HG03175 (cell line): ENCODE measurements around the gene UBE2E1.
"Not testable (repeated sequence)": the region's sequence is repeated elsewhere in the genome, so short reads cannot be mapped to it uniquely, and the experiment has no call there.

Experiments
- ATAC-seq: cut with Tn5 transposase; IDR thresholded peaks from one replicate; pipeline ENCODE4 v1.9.1; 2021; ENCODE audit warnings: mild to moderate bottlenecking, moderate library complexity; ENCODE audit not compliant: unreplicated experiment

The UBE2E1 gene

DNA sequence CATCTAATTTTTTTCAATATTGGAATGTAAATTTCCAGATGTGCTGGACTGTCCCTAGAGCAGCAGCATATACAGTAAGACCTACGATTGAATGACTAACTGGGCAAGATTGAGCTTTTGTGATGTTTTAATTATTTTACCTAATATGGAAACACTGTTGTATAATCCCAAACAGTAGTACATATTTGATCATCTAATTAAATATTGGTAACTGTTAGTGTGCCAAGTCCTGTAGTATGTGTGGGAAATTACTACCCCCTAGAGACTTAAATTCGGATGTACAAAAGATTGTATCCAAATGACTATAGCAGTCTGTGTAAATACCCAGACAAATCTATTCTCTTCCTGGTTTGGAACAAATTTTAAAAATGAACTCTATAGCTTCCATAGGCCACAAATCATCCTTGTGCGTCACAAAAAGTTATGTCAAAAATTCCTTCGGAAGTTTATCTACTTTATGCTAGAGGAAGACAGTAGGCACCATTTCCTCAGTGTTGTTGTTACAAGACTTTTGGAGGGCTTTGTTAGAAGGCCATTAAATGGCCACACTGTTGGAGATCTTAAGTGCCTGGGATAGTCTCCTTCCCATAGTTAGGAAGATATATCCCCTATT is 69.5 kb downstream of the UBE2E1 start:
- ATAC-seq, result no peak

DNA sequence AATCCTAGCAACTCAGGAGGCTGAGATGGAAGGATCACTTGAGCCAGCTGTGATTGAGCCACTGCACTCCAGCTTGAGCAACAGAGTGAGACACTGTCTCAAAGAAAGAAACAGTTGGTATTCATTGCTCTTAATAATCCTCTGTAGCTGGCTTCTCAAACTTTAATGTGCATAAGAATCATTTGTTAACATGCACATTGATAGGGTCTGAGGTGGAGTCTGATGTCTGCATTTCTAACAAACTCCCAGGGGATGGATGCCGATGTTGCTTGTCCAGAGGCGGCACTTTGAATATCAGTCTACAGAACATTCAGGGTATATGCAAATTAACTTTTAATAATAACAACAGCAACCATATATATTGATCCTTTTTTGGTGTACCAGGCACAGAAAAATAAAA is 71.2 kb downstream of the UBE2E1 start:
- ATAC-seq, result no peak

DNA sequence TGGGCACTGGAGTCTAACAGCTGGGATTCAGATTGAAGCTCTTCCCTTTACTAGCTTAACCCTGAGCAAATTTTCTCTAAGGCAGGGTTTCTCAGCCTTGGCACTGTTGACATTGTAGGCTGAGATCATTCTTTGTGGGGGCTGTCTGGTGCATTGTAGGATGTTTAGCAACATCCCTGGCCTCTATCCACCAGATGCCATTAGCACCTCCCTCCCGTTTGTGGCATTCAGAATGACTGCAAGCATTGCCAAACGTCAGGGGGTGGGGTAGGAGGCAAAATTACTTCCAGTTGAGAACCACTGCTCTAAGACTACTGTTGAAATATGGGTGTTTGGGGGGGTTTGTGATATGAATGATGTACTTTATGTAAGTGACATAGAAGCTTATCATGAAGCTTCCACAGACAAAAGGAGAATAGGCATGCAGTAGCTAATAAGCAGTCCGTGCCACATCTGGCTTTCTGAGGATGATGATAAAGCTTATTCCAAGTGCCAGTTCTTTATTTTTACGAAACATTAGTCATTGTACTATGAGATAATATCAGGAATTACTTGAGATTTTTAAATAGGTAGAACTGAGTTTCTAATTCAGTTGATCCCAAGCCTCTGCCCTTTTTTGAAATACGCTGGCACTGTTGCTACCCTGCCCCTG is 71.7 kb downstream of the UBE2E1 start:
- no peak for ATAC-seq

DNA sequence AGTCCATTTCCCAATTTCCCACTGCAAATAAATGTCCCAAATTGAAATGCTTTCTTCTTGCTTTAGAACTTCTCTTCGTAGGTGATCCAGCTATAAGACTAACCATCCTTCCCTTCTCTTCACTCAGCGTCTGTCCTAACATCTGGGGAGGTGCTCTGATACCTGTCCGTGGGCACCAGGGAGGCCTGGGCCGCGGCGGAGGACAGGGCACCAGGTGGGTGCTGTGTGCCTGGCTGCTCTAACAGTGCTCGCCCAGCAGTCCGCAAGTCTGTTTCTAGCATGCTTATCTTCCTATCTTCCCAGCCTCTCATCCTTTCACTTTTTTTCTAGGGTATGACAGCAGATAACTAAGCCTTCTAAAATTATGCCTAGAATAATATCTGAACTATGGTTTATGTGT is 73.7 kb downstream of the UBE2E1 start:
- no peak for ATAC-seq

DNA sequence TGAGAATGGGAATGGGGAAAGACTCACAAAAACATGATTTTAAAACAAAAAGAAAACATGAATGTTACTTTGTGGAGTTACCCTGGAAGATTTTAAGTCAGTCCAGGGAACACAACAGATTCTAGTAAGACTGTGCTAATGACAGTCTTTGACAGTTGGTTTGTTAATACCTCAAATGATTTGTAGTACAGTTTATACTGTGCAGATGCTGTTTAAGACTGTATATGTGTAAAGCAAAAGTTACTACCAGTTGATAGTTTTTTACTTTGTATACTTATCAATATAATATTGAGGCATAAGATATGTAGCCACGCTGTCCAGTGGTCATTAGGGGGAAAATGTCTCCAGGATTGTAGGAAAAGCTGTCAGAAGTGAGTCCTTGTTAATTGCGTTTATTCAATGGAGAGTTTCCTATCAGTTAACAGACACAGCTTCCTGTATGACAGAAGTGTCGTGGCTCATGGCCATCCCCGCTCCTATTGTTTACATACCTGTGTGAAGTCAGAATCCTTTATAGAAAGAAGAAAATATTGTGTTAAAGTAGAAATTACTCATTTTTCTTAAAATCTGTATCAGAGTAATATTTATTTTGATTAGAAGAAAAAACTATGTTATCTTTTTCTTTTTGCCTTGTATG is 75.1 kb downstream of the UBE2E1 start:
- no peak for ATAC-seq

DNA sequence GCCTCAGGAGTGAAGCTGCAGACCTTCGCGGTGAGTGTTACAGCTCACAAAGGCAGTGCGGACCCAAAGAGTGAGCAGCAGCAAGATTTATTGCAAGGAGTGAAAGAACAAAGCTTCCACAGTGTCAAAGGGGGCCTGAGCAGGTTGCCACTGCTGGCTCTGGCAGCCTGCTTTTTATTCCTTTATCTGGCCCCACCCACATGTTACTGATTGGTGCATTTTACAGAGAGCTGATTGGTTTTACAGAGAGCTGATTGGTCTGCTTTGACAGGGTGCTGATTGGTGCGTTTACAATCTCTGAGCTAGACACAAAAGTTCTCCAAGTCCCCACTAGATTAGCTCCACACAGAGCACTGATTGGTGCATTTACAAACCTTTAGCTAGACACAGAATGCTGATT is 76.2 kb downstream of the UBE2E1 start:
- ATAC-seq, result not testable (repeated sequence)

DNA sequence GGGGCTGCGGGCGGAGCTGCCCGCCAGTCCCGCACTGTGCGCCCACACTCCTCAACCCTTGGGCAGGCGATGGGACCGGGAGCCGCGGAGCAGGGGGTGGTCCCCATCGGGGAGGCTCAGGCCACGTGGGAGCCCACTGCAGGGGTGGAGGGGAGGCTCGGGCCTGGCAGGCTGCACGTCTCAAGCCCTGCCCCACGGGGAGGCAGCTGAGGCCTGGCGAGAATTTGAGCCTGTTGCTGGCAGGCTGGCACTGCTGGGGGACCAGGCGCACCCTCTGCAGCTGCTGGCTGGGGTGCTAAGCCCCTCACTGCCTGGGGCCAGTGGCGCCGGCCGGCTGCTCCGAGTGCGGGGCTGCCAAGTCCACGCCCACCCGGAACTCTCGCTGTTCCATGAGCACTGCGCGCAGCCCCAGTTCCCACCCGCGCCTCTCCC is 76.7 kb downstream of the UBE2E1 start:
- ATAC-seq, result no peak

DNA sequence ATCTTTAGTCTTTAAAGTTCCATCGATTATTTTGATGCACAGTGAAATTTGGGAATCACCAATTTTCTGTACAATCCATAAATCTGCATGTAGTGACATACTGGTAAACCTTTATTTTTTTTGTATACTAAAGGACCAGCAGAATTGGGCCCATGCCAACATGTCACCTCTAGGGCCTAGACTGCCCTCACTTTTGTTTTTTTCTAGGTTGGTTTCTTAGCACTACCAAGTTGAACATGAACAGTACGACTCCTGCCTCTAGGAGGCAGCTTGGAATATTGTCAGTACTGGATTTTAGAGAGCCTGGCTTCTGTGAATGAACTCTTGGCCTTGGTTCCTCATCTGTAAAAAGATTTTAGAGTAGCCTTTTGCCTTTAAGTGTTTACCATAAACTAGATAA is 78.7 kb downstream of the UBE2E1 start:
- ATAC-seq, result no peak

DNA sequence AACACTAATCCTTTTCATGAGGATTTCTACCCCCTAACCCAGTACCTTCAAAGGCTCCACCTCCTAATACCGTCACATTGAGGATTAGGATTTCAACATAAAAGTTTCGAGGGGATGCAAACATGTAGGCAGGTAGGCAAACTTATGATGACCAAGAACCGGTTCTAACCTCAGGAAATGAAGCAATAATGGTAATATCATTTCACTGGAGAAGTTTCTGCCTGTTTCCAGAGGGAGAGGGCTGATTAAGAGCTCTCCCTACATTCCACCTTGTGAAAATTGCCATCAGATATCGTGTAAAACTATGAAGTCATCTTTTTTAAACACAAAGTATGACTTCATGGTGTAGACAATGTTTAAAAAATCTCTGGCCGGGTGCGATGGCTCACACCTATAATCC is 79.5 kb downstream of the UBE2E1 start:
- no peak for ATAC-seq

DNA sequence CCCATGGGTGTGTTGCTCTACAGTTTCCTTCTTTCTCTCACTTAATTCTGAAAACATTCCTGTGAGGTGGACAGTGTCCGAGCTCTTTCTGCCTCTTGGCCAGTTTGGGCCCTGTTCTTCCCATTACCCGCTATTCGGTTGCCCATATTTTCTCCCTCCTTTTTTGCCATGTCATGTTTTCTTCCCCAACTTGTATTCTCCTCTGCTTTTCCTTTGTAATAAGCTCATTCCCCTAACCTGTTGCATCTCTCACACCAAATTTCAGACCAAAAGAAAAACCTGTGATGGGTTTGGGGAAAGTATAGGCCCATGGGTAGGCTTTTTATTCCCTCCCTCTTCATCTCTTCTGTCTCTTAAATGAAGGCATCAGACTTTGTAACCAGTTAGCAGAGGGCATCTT is 80.6 kb downstream of the UBE2E1 start:
- no peak for ATAC-seq

DNA sequence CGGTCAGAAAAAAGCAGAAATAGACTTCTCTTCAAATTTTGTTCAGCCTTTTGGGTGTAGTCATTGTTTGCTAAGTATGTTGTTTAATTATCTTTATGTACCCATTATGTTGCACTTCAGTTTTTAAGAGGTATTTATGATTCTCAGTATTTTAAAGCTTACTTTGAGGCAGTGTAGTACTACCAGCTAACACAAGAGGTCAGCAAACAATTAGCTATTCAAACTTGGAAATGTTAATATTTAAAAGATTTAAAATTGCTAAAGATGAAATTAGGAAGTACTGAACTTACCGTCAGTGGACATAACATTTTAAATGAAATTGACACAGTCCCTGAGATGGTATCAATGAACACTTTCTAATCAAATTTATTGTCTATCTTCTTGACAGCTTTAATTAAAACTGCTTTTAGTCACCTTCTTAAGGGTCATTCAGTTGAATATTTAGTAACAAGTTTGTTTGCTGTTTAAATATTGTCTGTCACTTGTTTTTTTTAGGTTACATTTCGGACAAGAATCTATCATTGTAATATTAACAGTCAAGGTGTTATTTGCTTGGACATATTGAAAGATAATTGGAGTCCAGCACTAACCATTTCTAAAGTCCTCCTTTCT is 83.0 kb downstream of the UBE2E1 start:
- no peak for ATAC-seq

DNA sequence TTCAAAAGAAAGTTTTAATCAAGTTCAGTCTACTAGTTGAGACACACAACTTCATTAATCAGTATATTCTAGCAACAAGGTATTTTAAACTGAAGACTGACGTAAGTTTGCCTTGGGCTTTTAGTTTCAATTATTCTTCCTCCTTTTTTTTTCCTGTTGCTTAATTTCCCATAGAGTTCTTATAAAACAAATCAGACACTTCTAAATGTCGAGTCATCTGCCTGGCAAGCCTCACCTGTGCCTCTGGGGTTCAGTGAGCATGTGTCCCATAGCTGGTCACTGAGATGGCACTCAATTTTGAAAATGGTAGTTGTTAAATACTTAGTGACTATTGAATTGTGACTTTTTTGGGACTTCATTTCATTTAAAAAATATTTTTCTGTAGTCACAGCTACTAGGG is 83.6 kb downstream of the UBE2E1 start:
- no peak for ATAC-seq

DNA sequence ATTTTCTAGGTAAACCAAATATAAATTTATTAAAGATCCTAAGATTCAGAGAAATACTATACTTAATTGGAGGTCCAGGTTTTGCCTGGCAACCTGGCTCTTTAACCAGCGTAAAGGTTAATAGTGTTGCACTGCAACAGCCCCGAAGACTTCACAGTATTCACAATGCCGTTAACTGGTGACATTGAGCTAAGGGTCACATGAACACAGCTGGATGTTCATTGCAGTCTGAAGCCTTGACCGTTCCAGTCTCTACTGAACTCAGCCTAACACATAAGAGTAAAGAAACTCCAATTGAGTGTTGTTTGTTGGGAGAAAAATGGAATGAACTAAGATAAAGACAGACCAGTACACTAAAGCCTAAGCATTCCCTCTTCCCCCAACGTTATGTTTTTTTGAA is 84.2 kb downstream of the UBE2E1 start:
- no peak for ATAC-seq

DNA sequence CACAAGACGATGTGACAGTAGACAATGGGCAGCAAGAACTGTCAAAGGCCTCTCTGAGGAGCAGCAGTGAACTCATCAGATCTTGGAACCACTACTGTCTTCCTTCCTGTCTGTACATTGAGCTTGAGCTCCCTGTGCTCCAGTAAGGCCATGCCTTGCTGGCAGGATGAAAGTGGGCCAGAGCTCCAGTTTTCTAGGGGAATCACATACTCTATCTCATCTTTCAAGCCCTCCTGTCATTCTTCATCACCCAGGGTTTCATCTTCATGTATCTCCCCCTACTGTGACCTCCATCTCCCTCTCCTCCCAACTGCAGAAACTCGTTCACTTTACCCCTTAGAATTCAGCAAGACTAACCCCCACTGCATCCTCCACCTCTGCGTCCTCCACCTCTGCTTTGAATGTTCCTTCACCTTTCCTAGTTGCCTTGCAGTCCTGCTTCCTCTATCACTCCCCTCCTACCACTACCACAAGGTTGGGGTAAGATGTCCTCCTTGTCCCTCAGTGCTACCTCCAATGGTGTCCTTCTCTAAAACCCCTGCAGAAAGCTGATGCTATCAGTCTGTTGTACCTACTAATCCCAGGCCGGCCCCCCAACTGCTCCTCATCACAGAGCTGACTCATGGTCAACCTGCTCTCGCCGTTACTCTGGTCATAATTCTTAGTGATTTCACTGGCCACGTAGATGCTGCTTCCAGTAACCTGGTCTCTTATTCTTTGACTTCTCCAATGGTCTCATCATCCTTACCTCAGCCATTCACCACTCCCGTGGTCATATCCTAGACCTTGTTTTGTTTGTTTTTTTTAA is 88.7 kb downstream of the UBE2E1 start:
- no peak for ATAC-seq

DNA sequence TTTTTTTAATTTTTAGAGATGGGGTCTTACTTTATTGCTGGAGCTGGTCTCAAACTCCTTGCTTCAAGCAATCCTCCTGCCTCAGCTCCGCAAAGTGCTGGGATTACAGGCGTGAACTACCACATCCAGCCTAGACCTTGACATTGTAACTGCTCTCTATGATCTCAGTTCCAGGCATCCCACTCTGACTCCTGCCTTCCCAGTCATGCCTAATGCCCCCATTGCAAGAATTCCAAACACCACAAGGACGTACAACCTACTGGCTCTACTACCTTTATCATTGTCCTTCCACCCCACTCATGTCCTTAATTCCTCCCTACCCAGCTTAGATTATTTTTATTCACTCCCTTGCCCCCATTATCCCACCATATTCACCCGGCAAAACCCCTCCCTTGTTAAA is 89.4 kb downstream of the UBE2E1 start:
- no peak for ATAC-seq

DNA sequence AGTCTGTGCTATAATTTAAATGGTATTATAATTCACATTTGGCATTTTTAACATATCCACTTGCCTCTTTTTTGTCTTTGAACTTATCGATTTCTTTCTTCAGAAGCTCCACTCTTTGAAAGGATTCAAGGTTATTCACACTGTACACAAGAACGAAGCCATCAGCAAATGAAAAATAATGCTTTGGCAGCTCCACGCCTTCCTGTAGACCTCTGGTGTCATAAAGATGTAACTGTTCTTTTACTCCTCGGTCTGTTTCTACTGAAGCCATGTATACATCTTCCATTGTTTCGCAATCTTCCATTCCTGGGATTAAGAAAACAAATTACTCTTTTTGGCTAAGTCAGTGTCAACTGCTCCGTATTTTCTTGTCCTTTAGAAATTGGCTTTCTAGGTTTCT is 95.0 kb downstream of the UBE2E1 start:
- no peak for ATAC-seq

DNA sequence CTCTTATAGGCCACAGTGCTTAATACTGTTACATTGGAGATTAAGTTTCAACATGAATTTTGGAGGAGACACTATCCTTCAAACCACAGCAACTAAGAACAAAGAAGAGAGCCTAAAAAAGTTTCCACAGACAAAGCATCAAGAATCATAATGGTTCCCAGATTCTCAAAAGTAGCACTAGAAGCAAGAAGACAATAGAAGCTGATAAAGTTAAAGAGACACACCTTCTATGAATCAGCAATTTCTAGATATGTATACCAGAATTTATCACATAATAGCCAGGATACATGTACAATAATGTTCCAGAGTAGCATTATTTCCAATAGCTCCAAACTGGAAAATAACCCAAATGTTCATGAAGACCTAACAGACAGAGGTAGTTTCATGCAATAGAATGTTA is 98.8 kb downstream of the UBE2E1 start:
- ATAC-seq, result no peak

DNA sequence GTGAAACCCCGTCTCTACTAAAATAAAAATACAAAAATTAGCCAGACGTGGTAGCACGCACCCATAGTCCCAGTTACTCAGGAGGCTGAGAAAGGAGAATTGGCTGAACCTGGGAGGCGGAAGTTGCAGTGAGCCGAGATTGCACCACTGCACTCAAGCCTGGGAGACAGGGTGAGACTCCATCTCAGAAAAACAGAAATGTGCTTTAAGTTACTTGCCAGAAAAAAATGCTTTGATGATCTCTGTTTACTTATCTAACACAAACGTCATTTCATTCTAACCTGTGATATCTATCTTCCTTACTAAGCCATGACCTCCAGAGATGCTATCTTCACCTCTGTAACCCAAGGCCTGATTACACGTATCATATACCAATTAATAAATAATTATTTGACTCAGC is 103.6 kb downstream of the UBE2E1 start:
- no peak for ATAC-seq

DNA sequence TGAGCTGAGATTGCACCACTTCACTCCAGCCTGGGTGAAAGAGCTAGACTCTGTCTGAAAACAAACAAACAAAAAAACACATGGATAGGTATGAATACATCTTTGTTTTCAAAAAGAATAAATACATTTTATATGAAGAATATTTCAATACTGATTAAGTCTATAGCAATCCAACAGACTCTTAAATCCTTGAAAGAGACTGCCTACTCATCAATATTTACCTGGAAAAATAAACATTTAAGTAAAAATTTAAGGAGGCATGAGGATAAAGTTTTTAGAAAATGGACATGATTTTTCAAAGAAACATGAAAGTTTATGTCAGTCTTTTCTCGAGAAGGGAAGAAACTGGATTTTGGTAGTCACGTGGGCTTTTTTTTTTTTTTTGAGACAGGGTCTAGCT is 105.6 kb downstream of the UBE2E1 start:
- ATAC-seq, result no peak

DNA sequence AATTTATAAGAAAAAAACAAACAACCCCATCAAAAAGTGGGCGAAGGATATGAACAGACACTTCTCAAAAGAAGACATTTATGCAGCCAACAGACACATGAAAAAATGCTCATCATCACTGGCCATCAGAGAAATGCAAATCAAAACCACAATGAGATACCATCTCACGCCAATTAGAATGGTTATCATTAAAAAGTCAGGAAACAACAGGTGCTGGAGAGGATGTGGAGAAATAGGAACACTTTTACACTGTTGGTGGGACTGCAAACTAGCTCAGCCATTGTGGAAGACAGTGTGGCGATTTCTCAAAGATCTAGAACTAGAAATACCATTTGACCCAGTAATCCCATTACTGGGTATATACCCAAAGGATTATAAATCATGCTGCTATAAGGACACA is 106.6 kb downstream of the UBE2E1 start:
- ATAC-seq, result not testable (repeated sequence)

DNA sequence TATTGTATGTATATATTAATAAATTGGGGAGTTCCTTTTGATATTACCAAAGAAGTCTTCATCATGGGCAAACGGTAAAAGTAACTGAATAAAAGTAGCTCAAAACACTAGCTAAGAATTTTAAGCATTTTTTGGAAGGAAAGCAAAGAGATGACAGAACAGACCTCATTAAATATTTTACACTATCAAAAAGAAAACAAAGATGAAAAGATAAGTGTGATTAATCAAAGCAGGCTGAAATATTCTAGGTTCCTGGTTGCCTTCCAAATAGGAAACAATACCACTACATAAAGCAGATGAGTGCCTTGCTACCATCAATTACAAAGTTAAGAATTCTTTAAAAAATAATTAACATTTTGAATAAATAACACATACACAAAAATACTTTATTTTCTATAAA is 107.4 kb downstream of the UBE2E1 start:
- ATAC-seq, result no peak
